Gastrocnemius medialis (tissue), 4 donors: ENCODE measurements around the gene KLRC2.

ENCODE experiments used
- POLR2A ChIP-seq, 2 donors: fragments of 450-650 bp; IDR thresholded peaks; one replicate each; pipeline ENCODE4 v1.6.1; 2017; ENCODE audit warnings: antibody characterized with exemption in 2 of 2, mild to moderate bottlenecking in 2 of 2, moderate library complexity in 2 of 2
- TF ChIP-seq, protein P1 (sequence below), 5 experiments: fragments of 450-650 bp in 3 of 5; fragments of 200-600 bp in 2 of 5; sonication (generic) in 2 of 5; IDR thresholded peaks in 4 of 5; conservative IDR thresholded peaks in 1 of 5; 1 replicate in 4 of 5; 2 replicates in 1 of 5; pipeline ENCODE4 v1.5.1; 2016 to 2019; ENCODE audit warnings: antibody characterized with exemption in 5 of 5, mild to moderate bottlenecking in 3 of 5, moderate library complexity in 3 of 5

DNA sequence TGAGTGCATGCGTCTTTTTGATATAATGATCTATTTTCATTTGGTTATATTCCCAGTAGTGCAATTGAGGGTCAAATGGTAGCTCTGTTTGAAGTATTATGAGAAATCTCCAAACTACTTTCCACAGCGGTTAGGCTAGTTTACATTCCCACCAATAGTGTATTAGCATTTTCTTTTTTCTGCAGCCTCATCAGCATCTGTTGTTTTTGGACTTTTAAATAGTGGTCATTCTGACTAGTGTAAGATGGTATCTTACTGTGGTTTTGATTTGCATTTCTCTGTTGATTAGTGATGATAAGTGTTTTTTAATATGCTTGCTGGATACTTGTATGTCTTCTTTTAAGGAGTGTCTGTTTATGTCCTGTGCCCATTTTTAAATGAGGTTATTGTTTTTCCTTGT is 21.0 kb upstream of the KLRC2 start:
- TF ChIP-seq, protein P1, sequence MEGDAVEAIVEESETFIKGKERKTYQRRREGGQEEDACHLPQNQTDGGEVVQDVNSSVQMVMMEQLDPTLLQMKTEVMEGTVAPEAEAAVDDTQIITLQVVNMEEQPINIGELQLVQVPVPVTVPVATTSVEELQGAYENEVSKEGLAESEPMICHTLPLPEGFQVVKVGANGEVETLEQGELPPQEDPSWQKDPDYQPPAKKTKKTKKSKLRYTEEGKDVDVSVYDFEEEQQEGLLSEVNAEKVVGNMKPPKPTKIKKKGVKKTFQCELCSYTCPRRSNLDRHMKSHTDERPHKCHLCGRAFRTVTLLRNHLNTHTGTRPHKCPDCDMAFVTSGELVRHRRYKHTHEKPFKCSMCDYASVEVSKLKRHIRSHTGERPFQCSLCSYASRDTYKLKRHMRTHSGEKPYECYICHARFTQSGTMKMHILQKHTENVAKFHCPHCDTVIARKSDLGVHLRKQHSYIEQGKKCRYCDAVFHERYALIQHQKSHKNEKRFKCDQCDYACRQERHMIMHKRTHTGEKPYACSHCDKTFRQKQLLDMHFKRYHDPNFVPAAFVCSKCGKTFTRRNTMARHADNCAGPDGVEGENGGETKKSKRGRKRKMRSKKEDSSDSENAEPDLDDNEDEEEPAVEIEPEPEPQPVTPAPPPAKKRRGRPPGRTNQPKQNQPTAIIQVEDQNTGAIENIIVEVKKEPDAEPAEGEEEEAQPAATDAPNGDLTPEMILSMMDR (IDR thresholded peaks at IDR 0.05 in 4 of 5, conservative IDR thresholded peaks at IDR 0.05 in 1 of 5) = no peak
- no peak for TF ChIP-seq POLR2A (IDR thresholded peaks at IDR 0.05)
